NCI-H1417 (cell line): ENCODE data around the gene PNKD.
A peak's percentile ranks its signal among the peaks of the same experiment; 100 is the strongest.
"Not testable (repeated sequence)": the region's sequence is repeated elsewhere in the genome, so short reads cannot be mapped to it uniquely, and the experiment has no call there.

Experiments used
- DNase-seq, 3 experiments: peaks; one replicate each; lab custom pipeline; 2025; lab: John Stamatoyannopoulos, UW

Gene PNKD

DNA sequence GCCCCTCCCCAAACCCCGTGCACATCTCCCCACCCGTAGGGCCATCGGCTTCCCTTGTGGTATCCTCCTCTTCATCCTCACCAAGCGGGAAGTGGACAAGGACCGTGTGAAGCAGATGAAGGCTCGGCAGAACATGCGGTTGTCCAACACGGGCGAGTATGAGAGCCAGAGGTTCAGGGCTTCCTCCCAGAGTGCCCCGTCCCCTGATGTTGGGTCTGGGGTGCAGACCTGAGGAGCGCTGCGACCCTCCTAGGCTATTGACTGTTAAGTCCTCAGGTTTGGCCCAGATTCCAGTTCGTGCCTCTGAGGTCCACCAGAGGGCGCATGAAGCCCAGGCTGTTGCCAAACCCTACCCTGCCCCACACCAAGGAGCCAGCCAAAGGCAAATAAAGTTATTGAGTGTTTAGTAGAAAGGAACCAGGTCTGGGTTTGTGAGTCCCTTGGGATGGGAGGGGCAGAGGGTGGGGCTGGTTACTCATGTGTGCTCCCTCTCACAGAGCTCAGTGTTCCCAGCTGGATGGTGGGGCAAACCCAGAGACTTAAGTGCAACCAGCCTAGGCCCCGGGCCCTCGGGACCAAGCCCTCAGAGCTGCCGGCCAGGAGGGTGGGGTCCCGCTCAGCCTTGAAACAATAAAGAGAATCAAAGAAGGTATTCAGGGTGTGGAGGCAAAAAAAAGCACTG is 2.4 kb downstream of the PNKD start:
- peak; percentile 32 to 72 (median 72) for DNase-seq

DNA sequence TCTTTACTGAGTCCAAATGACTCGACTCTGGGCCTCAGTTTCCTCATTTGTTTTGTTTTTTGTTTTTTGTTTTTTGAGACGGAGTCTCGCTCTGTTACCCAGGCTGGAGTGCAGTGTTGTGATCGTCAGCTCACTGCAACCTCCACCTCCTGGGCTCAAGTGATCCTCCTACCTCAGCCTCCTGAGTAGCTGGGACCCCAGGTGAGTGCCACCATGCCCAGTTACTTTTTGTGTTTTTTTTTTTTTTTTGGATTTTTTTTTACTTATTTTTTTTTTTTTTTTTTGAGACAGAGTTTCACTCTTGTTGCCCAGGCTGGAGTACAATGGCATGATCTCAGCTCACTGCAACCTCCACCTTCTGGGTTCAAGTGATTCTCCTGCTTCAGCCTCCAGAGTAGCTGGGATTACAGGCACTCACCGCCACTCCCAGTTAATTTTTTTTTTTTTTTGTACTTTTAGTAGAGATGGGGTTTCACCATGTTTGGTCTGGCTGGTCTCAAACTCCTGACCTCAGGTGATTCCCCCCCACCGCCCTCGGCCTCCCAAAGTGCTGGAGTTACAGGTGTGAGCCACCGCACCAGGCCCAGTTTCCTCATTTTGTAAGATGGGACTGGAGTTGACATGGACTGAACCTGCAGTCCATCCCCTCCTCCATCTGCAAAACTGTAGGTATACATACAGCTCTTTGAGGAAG is 3.0 kb downstream of the PNKD start:
- DNase-seq, result not testable (repeated sequence)

DNA sequence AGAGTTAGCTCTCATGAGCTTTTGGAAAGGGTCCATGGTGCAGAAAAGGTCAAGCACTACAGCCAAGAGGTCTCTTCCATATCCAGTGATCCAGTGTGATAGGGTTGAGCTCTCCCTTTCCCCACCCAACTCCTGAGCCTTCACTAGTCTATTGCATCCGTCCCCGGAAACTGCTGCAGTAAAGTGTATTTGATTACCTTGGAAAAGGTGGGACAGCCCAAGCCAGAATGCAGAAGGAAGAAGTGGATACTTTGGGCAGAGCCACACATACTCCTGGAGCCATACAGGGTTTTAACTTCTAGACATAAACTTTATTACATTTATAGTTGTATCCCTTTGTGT is 3.6 kb downstream of the PNKD start:
- DNase-seq, result no peak

DNA sequence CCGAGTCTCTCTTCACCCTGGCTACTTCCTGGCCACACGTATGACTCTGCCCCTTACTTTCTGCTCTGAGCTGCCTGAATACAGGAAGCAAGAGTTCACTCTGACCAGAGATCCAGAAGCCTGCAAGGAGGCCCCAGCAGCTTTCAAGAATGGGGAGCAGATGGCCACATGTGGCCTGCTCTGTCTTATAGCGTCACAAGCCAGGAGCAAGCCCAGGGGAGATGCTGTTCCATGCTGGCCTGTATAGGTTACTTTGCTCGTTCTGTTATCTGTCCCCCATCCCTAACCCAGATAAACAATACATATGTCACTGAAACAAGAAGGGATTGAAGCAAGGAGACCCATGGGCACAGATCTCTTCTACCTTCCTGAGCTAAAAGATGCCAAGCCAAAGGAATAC is 4.3 kb downstream of the PNKD start:
- DNase-seq, result no peak

DNA sequence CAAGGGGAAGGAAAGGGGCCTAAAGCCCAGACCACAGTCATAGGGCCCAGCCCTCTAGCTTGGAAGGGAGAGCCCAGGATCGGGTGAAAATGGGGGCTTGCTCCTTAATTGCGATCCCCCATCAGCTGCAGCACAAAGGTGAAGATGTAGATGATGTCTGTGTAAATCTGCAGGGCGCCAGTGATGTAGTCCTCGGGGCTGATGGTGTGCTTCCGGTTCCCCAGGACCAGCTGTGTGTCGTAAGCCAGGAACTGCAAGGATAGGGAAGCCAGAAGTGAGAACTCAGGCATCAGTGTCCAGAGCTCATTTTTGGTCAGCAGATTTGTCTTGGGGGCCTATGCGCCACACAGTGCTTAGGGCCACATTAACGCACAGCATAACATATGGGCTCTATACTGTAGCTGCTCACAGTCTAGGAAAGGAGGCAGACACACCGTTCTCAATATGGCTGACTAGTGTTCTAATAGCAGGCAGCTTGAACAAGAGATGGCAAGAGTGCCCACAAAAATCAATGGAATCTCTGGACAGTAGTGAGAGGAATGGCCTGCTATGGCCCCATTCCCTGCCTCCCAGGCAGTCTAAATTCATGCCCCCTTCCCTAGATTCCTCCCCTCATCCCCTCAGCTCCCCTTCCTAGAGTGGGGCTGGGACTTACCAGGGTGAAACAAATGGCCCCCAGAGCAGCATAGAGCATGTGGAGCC is 5.2 kb downstream of the PNKD start:
- DNase-seq, result no peak

DNA sequence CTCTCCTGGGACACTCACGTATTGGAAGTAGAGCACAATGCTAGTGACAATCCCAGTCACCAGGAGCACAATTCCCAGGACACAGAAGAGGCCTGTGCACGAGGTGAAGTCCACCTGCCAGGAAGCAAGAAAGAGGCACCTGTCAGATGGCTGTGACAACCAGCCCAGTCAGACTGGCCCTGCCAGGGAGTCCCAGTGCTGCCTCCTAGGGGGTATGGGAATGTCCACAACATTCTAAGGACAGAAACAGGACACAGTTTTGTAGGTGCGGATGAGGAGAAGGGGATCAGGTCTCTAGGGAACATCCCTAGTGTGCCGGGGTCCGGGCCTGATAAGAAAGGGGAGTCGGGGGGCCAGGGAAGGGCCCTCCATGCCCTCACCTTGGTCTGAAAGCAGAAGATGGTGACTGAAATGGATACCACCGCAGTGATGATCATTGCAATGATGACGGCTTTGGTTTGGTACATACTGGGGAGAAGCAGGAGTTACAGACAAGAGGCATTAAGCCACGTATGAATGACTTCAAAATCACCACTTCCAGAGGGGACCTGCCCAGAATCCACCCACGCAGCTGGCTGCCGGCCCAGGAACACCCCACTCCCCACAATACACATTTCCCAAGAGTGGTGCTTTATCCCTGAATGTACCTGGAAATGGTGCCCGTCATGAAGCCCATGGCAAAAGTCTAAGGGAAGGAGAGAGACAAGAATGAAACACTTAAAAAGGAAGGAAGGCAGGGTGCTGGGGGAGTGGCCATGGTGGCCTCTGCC is 6.9 kb downstream of the PNKD start:
- DNase-seq, result no peak

DNA sequence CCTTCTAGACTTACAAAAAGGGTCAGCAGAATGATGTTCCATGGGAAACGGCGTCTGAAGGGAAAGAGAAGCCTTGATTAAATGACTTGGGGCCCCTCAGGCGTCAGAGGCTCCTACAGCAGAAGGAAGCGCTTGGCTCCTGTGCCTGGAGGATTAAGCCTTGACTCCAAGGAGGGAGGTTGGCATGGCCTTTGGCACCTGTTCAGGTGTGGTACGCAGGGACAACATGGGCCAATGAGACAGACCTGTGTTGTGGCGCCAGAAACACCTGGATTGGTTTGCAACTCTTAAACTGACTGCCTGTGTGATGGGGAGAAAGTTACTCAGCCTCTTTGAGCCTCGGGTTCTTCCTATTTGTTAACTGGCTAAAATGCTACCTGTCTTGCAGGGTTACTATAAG is 7.6 kb downstream of the PNKD start:
- DNase-seq, result no peak

DNA sequence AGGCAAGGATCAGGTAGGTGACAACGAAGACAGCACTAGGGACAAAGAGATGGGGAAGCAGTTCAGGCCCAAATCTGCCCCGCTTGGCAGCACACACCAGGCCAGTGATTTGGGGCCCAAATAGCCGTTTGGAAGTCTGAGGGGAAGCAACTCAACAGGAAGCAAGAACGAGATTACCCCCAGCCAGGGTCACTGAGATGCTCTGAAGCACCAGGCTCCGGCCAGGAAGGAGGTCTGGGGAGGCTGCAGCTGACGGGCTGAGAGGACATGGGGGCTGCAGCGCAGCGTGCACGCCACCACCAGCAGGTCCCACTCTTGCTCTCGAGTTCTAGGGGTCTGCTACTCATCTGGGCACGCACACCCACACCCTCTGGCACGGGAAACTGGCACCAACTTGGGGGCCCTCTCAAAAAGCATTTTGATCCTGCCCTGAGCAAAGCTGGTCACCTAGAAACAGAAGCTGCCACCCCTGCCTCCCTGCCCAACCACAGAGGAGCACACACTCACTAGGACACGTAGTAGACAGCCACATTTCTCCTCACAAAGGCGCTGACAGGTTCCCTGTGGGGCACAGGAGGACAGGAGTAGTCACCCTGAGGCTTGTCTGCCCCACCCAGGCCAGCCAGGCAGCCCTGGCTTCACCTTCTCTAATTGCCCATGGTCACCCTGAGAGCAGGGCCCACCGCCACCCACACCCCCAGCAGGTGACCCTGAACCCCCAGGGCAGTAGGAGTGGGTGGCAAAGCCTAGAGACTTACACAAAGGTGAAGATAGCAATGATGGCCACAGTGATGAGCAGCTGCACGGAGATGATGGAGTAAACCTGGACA is 8.4 kb downstream of the PNKD start:
- DNase-seq, result no peak

DNA sequence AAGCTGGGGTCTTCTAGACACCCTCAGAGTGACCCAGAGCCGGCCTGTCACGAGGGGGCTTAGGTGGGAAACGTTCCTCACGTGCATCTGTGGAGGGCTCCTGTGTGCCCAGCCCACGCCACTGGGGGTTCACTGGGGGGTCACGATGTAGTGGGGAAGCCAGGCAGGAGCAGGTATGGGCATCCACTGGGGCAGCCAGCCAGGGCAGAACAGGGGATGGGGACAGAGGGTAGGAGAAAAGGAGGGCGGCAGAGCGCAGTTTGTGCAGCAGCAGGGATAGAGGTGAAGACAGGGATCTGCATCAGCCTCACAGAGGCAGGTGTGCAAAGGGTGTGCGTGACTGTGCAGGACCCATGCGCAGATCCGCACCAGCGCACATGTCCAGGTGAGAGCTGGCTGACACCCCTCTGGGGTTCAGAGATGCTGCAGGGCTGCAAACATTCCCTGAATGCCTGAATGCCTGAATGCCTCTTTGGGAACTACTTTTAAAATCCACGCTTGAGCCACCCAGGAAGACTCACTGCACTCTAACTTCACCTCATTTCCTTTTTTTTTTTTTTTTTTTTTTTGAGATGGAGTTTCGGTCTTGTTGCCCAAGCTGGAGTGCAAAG is 10.0 kb downstream of the PNKD start:
- DNase-seq, result no peak

DNA sequence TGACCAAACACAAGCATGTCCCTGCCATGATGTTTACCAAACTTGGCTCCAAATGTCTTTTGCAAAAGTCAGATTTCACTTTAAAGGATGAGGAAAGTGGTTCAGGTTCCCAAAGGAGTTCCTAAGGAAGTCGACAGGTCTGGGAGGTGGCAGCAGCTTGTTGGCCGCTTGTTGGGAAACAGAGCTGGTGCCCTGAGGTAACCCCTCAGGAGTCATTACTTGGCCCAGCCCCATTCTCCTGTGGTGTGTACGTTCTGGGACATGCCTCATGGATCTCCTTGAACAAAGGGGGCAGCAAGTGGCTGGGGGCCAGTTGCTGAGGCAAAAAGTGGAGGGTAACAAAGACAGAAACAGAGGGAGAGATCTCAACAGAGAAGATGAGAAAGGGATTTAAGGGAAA is 11.1 kb downstream of the PNKD start:
- no peak for DNase-seq

DNA sequence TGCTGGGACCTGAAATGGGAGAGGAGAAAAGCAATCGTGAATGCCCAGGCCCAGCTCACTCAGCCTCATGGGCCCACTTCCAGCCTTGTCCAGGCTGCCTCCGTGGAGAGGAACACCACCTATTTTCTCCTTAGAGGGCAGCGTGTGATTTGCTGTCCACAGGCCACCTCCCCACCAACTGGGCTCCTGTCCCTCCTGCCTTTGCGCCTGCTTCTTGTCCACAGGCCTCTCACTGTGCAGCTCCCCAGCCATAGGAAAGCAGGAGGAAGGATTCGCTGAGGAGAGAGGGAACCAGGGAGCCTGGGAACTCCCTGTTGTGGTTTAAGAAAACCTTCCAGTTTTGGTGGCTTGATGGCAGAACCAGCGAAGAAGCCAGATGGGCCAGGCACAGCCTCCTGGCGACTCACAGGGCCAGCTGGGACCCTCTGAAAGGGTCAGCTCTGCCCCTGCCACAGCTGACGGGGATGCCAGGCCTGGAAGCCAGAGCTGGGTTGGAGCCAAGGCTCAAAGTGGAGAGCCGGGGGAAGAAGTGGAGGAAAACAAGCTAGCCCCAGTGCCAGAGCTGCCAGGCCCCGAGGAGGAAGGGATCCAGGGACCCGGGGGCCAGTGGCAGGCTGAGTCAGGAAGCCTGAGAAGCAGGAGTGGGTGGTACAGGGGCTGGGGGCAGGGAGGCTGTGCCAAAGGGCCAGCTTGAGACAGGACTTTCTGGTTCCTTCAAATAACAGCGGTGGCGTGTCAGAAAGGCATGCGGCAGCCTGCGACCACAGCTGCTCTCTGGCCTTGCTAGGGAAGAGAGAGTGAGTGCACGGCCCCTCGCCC is 12.1 kb downstream of the PNKD start:
- no peak for DNase-seq

DNA sequence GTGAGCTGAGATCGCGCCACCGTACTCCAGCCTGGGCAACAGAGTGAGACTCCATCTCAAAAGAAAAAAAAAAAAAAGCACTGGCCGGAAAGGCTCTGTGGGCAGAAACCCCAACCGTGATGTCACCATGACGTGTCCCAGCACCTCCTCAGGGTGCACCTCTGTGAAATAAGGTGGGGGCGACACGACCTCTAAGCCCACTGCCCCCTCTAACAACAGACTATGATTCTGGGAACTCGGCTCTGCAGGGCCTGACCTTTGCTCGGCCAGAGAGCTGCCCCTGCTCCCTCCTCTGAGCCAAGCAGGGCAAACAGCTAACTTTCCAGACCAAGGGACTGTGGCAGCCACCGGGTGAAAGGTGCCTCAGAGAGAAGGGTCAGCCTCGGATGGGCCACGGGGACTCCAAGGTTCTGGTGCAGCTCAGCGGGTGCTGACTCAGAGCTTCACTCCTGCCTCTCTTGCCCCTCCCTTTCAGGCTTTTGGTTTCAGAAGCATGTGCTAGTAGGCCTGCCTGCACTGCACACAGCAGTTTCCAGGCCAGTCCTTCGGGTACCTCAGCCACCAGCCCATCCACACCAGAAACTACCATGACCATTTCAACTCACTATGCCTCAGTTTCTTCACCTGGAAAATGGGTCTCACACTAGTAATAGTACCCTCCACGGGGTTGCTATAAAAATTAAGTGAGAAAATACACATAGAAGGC is 13.9 kb downstream of the PNKD start:
- DNase-seq, result no peak

DNA sequence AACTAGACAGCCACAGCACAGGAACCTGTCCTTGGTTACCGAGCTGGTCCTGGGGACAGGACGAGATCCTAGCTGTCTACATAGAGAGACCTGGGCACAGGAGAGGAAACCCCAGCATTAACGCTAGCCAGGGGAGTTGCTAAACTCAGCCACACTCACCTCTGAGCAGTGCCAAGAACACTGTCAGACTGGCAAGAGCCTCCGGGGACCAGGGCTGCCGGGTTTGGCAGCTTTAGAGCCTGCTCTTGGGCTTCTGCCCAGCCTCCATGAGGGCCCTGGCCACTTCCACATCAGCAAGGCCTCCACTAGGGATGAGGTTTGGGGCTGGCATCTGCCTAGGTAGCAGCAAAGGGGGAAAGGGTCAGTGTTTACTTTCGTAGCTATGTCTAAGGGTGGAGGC is 15.3 kb downstream of the PNKD start:
- DNase-seq, result no peak

DNA sequence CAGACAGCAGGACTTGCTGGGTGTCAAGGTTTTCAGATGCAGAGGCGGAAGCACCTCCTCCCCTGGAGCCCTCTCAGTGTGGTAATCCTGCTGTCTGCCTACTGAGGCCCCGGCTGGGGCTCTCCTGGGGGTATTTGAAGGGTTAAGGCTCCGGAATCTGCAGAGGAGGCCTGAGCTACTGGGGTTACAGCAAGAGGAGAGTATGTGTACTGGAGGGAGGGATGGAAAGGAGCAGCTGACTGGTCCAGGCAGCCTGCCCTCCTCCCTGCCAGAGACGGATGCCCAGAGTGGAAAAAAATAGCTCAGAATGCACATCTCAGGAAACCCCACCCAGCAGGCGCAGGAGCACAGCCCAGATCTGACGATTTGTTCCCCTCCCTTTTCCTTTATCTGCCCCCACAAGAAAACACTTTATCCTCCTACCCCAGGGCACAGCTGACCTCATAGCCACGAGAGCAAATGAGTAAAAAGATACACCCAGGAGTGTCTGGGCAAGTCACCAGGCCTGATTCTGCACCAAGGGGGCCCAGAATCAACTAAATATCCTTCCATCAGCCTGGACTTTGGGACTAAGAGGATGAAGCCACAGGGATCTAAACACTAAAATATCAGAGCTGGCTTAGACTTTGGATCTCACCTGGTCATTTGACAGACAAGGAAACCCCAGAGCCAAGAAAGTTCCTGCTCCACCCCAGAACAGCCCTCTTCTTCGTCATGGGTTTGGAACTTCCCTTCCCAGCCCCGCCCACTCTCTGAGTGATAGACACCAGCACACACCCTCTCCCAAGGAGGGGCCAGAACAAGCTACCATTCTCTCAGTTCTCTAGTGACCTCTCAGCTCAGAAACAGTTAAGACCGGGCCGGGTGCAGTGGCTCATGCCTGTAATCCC is 16.5 kb downstream of the PNKD start:
- DNase-seq, result no peak

DNA sequence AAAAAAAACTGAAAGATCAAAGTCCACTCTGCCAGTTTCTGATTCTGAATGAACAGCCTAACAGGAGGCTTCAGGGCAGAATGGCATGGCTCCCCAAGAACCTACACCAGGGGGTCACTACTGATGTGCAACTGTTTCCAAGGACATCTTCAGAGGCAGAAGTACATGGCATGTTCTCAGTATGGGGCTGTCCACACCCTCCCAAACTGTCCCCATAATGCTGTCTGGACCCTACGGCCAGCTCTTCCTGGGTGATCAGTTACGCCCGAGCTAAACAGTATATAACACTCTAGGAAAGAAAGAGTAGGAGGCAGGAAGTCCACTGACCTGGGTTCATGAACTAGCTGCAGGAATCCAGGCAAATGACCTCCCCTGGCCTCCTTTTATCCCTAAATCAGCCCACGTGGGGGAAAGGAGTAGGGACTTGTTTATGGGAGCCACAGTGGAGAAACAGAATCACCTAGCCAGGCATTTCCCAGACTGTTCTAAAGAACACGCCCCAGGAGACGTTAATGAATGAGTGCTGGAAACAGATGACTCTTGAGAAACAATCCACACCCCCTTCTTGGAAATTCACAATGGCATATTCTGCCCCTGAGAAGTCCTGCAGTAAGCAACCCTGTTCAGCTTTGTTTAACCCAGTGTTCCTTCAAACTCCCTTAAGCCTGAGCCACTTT is 19.5 kb downstream of the PNKD start:
- no peak for DNase-seq

DNA sequence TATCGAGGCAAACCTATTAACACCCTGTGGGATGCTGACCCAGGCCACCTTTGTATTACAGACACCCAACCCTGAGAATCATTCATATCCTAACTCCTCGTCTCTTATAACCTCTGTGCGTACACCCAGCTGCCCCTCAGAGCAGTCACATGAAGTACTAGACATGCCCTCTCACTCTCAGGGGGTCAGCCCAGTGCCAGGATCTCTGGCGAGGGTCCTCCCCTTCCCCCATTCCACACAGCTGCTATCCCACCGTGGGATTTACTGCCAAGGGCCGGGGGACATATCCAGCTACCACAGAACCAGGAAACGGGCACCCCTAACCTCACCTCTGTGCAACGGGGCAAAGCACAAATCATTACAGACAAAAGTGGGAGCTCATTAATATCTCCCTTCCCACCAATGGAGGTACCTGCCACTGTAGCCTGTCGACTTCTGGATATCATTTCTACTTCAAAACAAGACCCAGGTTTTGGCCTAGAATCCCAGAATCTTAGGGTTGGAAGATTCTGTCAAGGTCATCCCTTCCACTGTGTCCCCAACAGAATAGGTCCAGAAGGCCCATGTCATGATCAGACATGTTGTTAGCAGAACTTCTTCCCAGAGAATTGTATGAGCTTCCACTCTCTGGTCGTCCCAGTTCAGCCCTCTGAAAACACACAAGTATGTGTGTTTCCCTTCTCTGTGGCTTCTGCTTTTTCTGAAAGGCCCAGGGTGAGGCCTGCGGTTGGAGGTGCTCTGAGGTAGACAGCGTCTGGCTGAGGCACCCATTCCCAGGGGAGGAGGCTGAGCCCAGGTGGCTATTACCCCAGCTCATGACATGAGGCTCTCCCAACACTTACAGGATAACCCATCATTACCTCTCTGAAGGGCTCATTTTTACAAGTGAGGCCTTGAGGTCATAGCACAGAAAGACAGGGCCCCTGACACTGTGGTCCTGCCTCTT is 20.3 kb downstream of the PNKD start:
- DNase-seq, result no peak
